ENCODE measurements around the gene NTSR1. TPM values are rescaled to one million over a fixed set of nuclear protein-coding genes. Genes with fewer than 3 reads are reported as not detected.
"Not testable (repeated sequence)": the region's sequence is repeated elsewhere in the genome, so short reads cannot be mapped to it uniquely, and the experiment has no call there.

Gene NTSR1
- polyA plus RNA-seq, 12 donors: 0.04 to 0.24 (median 0.14) TPM; not detected in 3

GRCh38 chr20:62671765-62672164 is 36.9 kb upstream of the NTSR1 start:
- DNase-seq: no peak

- no peak for DNase-seq
Observed at GRCh38 chr20:62674370-62674769, 34.3 kb upstream of the NTSR1 start.

GRCh38 chr20:62675156-62675876 is 33.3 kb upstream of the NTSR1 start:
- no peak for DNase-seq

- DNase-seq: no peak
Observed at GRCh38 chr20:62675877-62676260, 32.8 kb upstream of the NTSR1 start.

GRCh38 chr20:62676976-62677375 is 31.7 kb upstream of the NTSR1 start:
- no peak for DNase-seq

GRCh38 chr20:62677678-62678077 is 31.0 kb upstream of the NTSR1 start:
- DNase-seq: no peak

GRCh38 chr20:62678553-62678952 is 30.1 kb upstream of the NTSR1 start:
- no peak for DNase-seq

- no peak for DNase-seq
Observed at GRCh38 chr20:62679978-62680589, 28.6 kb upstream of the NTSR1 start.

GRCh38 chr20:62682912-62683517 is 25.6 kb upstream of the NTSR1 start:
- DNase-seq: no peak

- DNase-seq: not testable (repeated sequence)
Observed at GRCh38 chr20:62683660-62684322, 24.8 kb upstream of the NTSR1 start.

GRCh38 chr20:62684981-62685380 is 23.7 kb upstream of the NTSR1 start:
- DNase-seq: no peak

- no peak for DNase-seq
Observed at GRCh38 chr20:62685781-62686555, 22.7 kb upstream of the NTSR1 start.

- DNase-seq: no peak
Observed at GRCh38 chr20:62686869-62687830, 21.5 kb upstream of the NTSR1 start.

- no peak for DNase-seq
Observed at GRCh38 chr20:62688083-62688482, 20.6 kb upstream of the NTSR1 start.

GRCh38 chr20:62688855-62689460 is 19.7 kb upstream of the NTSR1 start:
- DNase-seq: no peak

GRCh38 chr20:62689861-62690260 is 18.8 kb upstream of the NTSR1 start:
- DNase-seq: no peak

- DNase-seq: no peak
Observed at GRCh38 chr20:62690261-62690820, 18.3 kb upstream of the NTSR1 start.

- no peak for DNase-seq
Observed at GRCh38 chr20:62691487-62691886, 17.1 kb upstream of the NTSR1 start.

GRCh38 chr20:62692176-62692575 is 16.5 kb upstream of the NTSR1 start:
- DNase-seq: no peak
